HG03196 (cell line): ENCODE measurements around the gene CTTN.

Source experiments
- ATAC-seq: cut with Tn5 transposase; IDR thresholded peaks from one replicate; pipeline ENCODE4 v1.9.1; 2021; ENCODE audit not compliant: unreplicated experiment

Gene CTTN

DNA sequence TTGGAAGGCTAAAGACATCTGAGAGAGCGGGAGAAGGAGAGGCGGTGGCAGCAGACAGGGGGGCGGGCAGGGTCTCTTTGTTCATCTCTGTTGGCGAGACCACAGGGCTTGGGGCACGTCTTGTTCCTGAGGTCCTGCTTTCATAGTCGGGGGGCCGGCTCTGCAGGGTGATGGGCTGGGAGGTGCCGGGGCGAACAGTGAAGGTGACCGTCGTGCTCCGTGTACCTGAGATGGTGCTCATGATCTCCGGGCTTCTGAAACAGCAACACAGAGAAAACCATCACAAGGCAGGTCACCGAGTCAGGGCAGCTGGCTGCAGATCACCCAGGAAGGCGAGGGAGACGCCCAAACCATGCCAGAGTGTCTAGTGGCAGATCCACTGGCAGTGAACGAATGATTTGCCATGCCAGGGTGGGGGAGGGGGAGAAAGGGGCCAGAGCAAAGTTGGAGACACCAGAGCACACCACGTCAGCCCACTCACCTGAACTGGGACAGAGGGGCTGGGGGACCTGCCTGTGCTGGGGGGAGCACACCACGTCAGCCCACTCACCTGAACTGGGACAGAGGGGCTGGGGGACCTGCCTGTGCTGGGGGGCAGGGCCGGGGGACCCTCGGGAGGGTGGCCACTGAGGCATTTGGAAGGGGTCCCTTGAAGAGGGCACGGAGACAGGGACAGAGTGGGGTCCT is 75.0 kb downstream of the CTTN start:
- no peak for ATAC-seq

DNA sequence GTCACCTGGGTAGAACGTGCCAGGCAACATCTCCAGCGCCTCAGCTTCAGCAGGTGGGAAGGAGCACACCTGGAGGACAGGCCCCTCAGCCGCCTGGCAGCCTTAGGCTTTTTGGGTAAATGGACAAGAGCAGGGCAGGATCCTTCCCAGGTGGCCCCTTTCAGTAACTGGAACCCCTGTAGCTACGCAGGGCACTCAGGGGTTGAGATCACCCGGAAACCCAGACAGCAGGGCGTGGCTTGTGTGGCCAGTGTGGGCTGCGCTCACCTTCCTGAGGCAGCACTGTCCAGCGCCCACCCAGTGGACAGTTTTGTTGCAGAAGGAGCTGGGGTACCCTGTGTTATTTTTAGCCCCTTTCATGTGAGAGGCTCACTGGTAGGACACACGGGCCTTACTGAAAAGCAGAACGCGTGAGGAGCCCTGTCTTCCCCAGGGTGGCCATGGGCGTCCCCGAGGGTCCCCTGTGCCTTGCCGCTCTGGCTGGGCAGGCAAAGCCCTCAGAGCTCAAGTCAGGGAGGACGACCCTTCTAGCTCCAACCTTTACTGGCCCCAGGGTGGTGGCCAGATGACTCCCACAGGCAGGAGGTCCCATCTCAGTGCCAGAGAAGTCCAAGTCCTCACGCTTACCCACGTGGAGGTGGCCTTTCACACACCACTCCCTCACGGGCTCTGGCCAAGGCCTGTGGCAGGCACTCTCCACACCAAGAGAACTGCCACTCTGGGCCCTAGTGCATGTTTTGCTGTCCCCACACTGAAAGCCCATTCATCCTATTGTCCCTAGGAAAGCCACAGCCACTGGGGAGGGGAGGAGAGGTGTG is 75.8 kb downstream of the CTTN start:
- no peak for ATAC-seq

DNA sequence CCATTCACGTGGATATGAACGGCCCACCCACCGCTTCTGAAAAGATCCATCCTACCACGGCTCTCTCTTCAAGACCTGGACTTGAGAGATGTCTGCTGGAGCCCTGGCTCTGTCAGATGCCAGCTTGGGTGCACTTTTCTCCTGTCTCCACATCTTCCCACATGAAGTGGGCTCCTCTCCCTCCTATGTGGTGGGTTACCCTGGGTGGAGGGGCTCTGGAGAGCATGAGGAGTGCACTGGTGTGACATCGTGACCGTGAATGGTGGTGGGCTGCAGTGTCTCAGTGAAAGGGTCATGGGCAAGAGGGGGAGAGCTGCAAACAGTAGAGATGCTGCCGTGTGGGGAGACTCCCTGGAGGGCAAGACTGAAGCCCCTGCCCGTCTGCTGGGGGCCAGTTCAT is 76.4 kb downstream of the CTTN start:
- no peak for ATAC-seq

DNA sequence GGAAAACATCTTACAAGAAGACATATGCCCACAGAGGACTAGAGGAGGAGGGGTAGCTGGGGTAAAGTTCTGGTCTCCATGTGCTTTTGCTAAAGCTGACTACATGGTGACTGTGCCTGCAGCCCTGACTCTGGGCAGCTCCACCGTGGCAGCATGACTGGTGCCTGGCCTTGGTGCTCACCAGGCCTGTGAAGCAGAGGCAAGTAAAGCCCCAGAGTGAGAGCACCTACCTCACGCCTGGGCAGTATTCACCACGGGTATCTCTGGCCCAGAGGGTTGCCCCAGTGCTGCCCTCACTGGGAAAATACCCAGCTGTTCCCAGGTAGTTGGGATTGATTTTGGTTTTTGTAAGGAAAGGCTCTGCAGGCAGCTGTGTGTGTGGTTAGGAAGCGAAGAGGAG is 78.3 kb downstream of the CTTN start:
- ATAC-seq, result no peak

- ATAC-seq, result no peak
These were observed 78.8 kb downstream of the CTTN start for GRCh38 chr11:70477176-70477575.

DNA sequence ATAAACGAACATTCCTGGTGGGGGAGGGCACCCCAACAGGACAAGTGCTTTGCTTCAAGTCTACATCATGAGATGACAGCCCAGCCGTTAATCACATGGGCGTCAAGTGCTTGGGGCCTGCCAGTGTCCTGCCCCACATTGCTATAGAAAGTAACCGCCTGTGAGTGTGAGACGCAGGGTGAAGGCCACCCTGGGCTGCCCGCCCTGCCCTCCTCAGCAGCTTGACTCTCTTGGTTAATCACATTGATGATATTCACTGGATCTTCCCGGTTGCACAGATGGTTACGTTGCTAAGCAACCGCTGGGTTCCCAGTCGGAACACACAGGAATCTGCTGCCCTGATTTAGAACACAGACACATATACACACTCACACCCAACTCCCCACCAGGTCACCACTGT is 79.3 kb downstream of the CTTN start:
- no peak for ATAC-seq

GRCh38 chr11:70478166-70478890 is 80.0 kb downstream of the CTTN start:
- ATAC-seq, result no peak

DNA sequence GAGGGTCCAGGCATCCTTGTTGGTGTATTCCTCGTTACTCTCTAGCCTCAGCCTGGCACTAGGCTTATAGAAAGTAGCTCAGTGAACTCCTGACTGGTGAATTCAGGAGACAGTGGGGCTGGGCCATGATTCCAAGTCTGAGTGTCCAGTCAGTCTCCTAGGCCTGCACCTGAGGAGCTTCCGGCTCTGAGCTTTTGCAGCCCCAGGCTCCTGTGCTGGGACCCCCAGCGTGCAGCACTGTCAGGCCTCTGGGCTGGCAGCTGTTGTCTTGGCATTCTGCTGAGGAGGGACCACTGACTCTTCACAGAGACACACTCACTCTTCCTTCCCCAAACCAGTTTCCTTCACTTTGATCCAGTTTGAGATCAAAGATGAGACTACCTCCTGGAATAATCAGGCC is 82.4 kb downstream of the CTTN start:
- no peak for ATAC-seq

DNA sequence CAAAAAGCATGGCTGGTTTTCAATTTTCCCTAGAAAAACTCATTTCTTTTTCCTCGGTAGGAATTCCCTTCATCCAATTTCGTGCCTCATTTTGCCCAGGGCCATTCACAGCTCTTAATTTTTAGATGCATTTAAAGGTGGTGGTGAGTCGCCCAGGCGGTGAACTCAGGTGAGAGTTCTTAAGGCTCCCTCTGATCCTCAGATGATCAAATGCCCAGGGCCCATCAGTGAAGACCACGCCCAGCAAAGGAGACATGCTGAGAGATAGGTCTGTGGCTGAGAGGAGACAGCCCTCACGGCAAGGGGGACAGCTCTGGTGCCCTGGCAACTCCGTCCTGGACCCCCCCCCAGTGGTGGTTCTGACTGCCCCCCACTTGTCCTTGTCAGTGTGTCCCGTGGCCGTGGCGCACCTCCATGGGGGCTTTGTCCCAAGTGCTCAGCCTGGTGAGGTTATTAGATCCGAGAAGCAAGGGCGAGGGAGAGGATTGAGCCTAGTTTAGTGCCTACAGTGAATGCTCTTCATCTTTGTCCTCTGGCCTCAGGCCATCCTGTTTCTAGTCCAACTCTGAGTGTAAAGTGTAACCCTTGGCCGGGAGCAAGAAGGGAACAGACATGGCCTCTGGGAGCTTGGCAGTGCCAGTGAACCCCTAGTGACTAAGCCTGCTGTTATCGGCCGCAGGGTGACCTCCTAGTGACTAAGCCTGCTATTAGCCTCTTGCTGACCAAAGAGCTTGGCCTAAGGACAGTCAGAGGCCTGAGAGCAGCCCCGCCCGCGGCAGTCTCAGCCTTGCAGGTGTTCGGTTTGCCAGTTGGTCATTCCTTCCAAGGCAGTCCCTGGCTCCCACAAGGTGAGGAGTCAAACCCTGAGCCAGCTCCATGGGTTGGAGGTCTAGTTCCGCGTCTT is 83.5 kb downstream of the CTTN start:
- no peak for ATAC-seq

DNA sequence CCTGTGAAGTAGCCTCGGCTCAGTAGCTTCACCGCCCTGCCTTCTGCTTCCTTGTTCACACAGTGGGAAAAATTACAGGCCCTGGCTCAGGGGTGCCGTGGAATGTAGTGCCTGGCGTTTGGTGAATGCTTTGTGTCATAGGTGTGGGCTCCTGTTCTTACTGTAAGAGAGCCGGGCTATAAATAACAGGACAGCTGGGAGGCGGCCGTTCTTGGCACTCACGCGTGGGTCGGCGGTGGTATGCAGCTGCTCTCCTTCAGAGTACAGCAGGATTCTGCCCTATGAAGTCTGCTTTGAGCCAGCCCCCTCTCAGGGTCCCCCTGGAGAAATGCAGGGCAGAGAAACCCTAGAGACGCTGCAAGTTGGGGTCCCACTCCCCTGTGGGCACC is 84.2 kb downstream of the CTTN start:
- no peak for ATAC-seq

DNA sequence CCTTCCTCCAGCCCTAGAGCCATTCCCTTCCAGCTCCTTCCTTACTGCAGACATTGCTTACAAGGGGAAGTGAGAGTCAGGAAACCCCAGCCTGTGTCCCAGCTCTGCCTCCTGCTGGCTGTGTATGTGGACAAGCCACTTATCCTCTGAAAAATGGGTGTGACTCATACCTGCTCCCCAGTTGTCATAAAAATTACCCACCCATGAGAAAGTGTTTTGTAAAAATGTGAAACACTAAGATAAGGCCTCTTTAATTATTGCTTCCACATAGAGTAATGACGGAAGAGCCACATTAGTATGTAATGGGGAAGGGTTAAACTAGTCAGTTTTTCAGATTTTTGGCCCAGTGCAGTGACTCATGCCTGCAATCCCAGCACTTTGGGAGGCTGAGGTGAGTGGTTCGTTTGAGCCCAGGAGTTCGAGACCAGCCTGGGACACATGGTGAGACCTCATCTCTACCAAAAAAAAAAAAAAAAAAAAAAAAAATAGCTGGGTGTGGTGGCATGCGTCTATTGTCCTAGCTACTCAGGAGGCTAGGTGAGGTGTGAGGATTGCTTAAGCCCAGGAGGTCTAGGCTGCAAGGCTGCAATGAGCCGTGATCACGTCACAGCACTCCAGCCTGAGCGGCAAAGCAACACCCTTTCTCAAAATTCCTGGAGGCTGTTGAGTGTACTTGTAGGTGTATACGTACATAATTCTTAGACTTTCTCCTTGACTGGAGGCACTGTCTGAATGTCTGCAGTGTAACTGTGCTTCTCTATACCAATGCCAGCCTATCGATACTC is 84.9 kb downstream of the CTTN start:
- no peak for ATAC-seq

DNA sequence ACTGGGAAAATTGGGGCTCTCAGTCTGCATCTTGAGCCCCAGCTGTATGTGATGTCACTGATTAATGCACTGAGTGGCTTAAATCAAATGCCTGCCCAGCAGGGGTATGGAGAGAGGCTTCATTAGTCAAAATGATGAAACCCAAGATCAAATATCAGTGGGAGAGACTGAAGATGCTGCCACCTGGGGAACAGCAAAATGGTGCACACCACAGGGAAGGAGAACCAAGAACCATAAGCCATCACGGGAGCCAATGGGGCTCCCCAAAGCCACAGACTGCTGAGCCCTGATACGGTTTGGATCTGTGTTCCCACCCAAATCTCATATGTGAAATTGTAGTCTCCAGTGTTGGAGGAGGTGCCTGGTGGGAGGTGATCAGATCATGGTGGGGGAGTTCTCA is 85.6 kb downstream of the CTTN start:
- no peak for ATAC-seq

DNA sequence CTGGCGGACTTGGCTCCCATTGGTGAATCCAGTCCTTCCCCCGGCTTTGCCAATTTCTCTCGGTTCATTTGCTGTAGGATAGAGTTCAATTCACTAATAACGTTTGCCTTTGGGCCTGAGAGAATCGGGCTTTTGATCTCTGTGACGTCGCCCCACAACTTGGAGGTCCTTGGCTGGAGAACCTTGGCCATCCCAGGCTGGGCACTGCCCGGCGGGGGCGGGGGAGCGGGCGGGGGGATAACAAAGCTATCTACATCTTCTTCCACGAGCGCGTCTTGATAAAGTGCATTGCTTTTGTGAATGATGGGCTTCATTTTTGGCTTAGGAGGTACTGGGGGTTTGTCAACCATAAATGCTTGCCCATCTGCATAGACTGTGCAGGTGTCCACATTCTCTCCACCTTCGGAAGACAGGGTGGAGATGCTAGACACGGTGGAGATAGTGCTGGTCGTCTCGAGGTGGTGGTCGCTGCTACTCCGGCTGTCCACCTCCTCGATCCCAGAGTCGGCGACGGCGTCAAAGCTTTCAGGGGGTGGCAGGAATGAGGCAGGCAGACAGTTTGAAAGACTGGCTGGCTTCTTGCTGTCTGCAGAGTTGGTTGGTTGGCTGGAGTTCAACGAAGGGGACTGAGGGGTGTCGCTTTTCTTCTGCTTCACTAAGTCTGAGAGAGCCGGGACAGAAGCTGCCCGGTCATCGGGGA is 87.1 kb downstream of the CTTN start:
- ATAC-seq, result no peak

DNA sequence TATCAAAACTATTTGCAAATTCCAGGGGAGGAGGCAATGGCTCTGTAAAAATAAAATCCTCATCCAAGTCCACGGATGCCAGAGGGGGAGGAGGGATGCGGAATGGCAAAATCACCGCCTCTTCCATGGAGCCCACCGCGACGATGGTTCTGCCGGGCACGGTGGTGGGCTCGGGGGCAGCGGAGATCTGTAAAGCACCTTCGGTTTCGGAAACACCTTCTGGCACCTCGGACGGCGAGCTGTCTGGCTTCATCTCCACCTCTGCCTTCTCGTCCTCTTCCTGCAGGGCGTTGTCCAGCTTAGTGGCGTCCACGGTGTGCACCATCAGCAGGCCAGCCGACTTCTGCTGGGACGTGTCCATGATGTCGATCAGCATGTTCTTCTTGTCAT is 87.7 kb downstream of the CTTN start:
- no peak for ATAC-seq
